SK-N-SH (cell line): Measurements from ENCODE around the gene OPTC.

Experiments
- EP300 ChIP-seq, 2 experiments: IDR thresholded peaks; 2 replicates each; pipeline versions ENCODE4 v1.4.0 to v1.6.1; 2012; ENCODE audit warnings: borderline replicate concordance in 1 of 2, low read depth in 1 of 2, low read length in 1 of 2
- FOXM1 ChIP-seq: IDR thresholded peaks from 2 replicates; pipeline ENCODE4 v1.4.0; 2012; ENCODE audit warnings: low read depth, mild to moderate bottlenecking
- JUND ChIP-seq: IDR thresholded peaks from 2 replicates; pipeline ENCODE4 v1.4.0; 2012
- POLR2AphosphoS5 ChIP-seq: IDR thresholded peaks from 2 replicates; pipeline ENCODE4 v1.6.1; 2012; ENCODE audit warnings: low read depth, low read length
- SIN3A ChIP-seq: IDR thresholded peaks from 2 replicates; pipeline ENCODE4 v1.6.1; 2012; ENCODE audit warnings: low read depth, mild to moderate bottlenecking, low read length, moderate library complexity, borderline replicate concordance
- SMC3 ChIP-seq: IDR thresholded peaks from 2 replicates; pipeline ENCODE4 v1.6.1; 2012; ENCODE audit warnings: low read depth, low read length, improper control_type of control experiment
- TAF1 ChIP-seq: IDR thresholded peaks from 2 replicates; pipeline ENCODE4 v1.6.1; 2012; ENCODE audit warnings: low read depth, mild to moderate bottlenecking, low read length, moderate library complexity, borderline replicate concordance
- TEAD4 ChIP-seq: IDR thresholded peaks from 2 replicates; pipeline ENCODE4 v1.4.0; 2012; ENCODE audit warnings: mild to moderate bottlenecking, borderline replicate concordance; ENCODE audit not compliant: insufficient read depth
- YY1 ChIP-seq: IDR thresholded peaks from 2 replicates; pipeline ENCODE4 v1.4.0; 2012; ENCODE audit warnings: low read depth, mild to moderate bottlenecking
- TF ChIP-seq, protein P1 (sequence below): fragments of 200-600 bp; sonication (generic); IDR thresholded peaks from 2 replicates; pipeline ENCODE4 v1.6.1; 2017; ENCODE audit warnings: antibody characterized with exemption, mild to moderate bottlenecking, moderate library complexity
- TF ChIP-seq, protein P2 (sequence below): fragments of 150-350 bp; IDR thresholded peaks from 2 replicates; pipeline ENCODE4 v1.6.1; 2016; ENCODE audit warnings: mild to moderate bottlenecking, low read depth, low read length
- TF ChIP-seq, protein P3 (sequence below): IDR thresholded peaks from 2 replicates; pipeline ENCODE4 v1.4.0; 2012; ENCODE audit warnings: low read depth, borderline replicate concordance
- TF ChIP-seq, protein P4 (sequence below): IDR thresholded peaks from 2 replicates; pipeline ENCODE4 v1.4.0; 2012; ENCODE audit warnings: low read depth, borderline replicate concordance

DNA sequence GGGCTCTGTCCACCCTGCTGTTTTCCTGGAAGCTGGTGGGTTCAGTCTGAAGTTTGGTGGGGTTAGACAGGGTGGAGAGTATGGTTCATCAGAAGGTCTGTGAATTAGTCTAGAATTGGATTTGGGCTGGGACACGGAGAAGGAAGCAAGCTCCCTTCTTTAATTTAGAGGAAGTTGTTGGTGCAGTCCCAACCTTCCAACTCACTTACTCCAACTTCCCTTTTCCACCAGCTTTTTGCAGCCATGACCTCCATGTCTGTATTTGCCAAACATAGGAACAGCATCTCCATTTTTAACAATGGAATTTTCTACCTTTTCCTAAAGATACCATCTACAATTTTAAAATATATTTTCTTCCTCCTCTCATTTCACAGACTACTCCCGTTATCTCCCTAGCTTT, 46.8 kb upstream of the OPTC start:
- TF ChIP-seq, protein P1, sequence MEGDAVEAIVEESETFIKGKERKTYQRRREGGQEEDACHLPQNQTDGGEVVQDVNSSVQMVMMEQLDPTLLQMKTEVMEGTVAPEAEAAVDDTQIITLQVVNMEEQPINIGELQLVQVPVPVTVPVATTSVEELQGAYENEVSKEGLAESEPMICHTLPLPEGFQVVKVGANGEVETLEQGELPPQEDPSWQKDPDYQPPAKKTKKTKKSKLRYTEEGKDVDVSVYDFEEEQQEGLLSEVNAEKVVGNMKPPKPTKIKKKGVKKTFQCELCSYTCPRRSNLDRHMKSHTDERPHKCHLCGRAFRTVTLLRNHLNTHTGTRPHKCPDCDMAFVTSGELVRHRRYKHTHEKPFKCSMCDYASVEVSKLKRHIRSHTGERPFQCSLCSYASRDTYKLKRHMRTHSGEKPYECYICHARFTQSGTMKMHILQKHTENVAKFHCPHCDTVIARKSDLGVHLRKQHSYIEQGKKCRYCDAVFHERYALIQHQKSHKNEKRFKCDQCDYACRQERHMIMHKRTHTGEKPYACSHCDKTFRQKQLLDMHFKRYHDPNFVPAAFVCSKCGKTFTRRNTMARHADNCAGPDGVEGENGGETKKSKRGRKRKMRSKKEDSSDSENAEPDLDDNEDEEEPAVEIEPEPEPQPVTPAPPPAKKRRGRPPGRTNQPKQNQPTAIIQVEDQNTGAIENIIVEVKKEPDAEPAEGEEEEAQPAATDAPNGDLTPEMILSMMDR: no peak
- TF ChIP-seq, protein P2, sequence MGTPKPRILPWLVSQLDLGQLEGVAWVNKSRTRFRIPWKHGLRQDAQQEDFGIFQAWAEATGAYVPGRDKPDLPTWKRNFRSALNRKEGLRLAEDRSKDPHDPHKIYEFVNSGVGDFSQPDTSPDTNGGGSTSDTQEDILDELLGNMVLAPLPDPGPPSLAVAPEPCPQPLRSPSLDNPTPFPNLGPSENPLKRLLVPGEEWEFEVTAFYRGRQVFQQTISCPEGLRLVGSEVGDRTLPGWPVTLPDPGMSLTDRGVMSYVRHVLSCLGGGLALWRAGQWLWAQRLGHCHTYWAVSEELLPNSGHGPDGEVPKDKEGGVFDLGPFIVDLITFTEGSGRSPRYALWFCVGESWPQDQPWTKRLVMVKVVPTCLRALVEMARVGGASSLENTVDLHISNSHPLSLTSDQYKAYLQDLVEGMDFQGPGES: no peak
- TF ChIP-seq EP300 (IDR thresholded peaks at IDR 0.05; ENCODE audit: borderline replicate concordance in 1 of 2, low read depth in 1 of 2, low read length in 1 of 2) (no peak), JUND (no peak), SMC3 (no peak), SIN3A (no peak), TEAD4 (no peak), TAF1 (no peak), FOXM1 (no peak), POLR2AphosphoS5 (no peak), YY1 (no peak)
- TF ChIP-seq, protein P3, sequence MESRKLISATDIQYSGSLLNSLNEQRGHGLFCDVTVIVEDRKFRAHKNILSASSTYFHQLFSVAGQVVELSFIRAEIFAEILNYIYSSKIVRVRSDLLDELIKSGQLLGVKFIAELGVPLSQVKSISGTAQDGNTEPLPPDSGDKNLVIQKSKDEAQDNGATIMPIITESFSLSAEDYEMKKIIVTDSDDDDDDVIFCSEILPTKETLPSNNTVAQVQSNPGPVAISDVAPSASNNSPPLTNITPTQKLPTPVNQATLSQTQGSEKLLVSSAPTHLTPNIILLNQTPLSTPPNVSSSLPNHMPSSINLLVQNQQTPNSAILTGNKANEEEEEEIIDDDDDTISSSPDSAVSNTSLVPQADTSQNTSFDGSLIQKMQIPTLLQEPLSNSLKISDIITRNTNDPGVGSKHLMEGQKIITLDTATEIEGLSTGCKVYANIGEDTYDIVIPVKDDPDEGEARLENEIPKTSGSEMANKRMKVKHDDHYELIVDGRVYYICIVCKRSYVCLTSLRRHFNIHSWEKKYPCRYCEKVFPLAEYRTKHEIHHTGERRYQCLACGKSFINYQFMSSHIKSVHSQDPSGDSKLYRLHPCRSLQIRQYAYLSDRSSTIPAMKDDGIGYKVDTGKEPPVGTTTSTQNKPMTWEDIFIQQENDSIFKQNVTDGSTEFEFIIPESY: no peak
- TF ChIP-seq, protein P4, sequence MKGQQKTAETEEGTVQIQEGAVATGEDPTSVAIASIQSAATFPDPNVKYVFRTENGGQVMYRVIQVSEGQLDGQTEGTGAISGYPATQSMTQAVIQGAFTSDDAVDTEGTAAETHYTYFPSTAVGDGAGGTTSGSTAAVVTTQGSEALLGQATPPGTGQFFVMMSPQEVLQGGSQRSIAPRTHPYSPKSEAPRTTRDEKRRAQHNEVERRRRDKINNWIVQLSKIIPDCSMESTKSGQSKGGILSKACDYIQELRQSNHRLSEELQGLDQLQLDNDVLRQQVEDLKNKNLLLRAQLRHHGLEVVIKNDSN: no peak
